GM12801 (cell line): Measurements from ENCODE around the gene LIPK.

Experiments used
- CTCF ChIP-seq: IDR thresholded peaks from one replicate; pipeline ENCODE4 v1.5.1; 2011; ENCODE audit warnings: control low read depth; ENCODE audit not compliant: insufficient read length; ENCODE audit errors: extremely low read depth

Gene LIPK

GRCh38 chr10:88668465-88668864, 37.6 kb upstream of the LIPK start:
- no peak for TF ChIP-seq CTCF

- no peak for TF ChIP-seq CTCF
Measured at GRCh38 chr10:88670497-88670896, 35.6 kb upstream of the LIPK start.

GRCh38 chr10:88672041-88672440, 34.0 kb upstream of the LIPK start:
- TF ChIP-seq CTCF, result no peak

- no peak for TF ChIP-seq CTCF
Measured at GRCh38 chr10:88676283-88677060, 29.6 kb upstream of the LIPK start.

GRCh38 chr10:88680958-88681357, 25.1 kb upstream of the LIPK start:
- TF ChIP-seq CTCF, result no peak

GRCh38 chr10:88682491-88682890, 23.6 kb upstream of the LIPK start:
- no peak for TF ChIP-seq CTCF

- TF ChIP-seq CTCF, result no peak
Measured at GRCh38 chr10:88687853-88688467, 18.1 kb upstream of the LIPK start.
